Measurements from ENCODE around the gene UBALD1.

GRCh38 chr16:4651827-4652226 lies 37.1 kb upstream of the UBALD1 start:
- TF ChIP-seq EZH2 (IDR thresholded peaks at IDR 0.05; ENCODE audit: low read depth) (no peak), CTCF (conservative IDR thresholded peaks at IDR 0.05) (no peak)

All from PC-9 (cell line).